GM12878 (cell line): Measurements from ENCODE around the gene TARP.

ENCODE experiments used
- ATF7 ChIP-seq: fragments of 450-650 bp; IDR thresholded peaks from 2 replicates; pipeline ENCODE4 v1.6.1; 2016; ENCODE audit warnings: low read depth, mild to moderate bottlenecking
- BACH1 ChIP-seq: fragments of 450-650 bp; IDR thresholded peaks from 2 replicates; pipeline ENCODE4 v1.6.1; 2017; ENCODE audit warnings: mild to moderate bottlenecking, borderline replicate concordance
- BHLHE40 ChIP-seq, 2 experiments: fragments of 450-650 bp in 1 of 2; IDR thresholded peaks; 2 replicates each; pipeline ENCODE4 v1.6.1; 2011 to 2017; ENCODE audit warnings: low read depth in 2 of 2, borderline replicate concordance in 1 of 2, improper control_type of control experiment in 1 of 2, low read length in 1 of 2, mild to moderate bottlenecking in 1 of 2
- CHD2 ChIP-seq: IDR thresholded peaks from 2 replicates; pipeline ENCODE4 v1.6.1; 2011; ENCODE audit warnings: low read depth, low read length, improper control_type of control experiment, borderline replicate concordance
- EED ChIP-seq: sonication (generic); IDR thresholded peaks from 2 replicates; pipeline ENCODE4 v1.6.1; 2016; ENCODE audit warnings: antibody characterized with exemption, low read depth
- EP300 ChIP-seq, 2 experiments: fragments of 150-350 bp in 1 of 2; IDR thresholded peaks; 2 replicates each; pipeline ENCODE4 v1.6.1; 2011 to 2012; ENCODE audit warnings: low read depth in 2 of 2, low read length in 2 of 2, borderline replicate concordance in 1 of 2, improper control_type of control experiment in 1 of 2, inconsistent platforms in 1 of 2; ENCODE audit not compliant: control insufficient read depth in 1 of 2
- EZH2 ChIP-seq: IDR thresholded peaks from 2 replicates; pipeline ENCODE4 v1.6.1; 2012; ENCODE audit warnings: low read depth, mild to moderate bottlenecking, control low read depth, inconsistent platforms, low read length, borderline replicate concordance; ENCODE audit not compliant: control insufficient read depth
- FOS ChIP-seq: IDR thresholded peaks from 3 replicates; pipeline ENCODE4 v1.6.1; 2011; ENCODE audit warnings: borderline replicate concordance; ENCODE audit not compliant: insufficient read length; ENCODE audit errors: extremely low read depth
- IKZF2 ChIP-seq, 2 experiments: fragments of 450-650 bp; IDR thresholded peaks; 2 replicates each; pipeline ENCODE4 v1.6.1; 2017; ENCODE audit warnings: mild to moderate bottlenecking in 2 of 2, moderate library complexity in 2 of 2
- IRF4 ChIP-seq: IDR thresholded peaks from 2 replicates; pipeline ENCODE4 v1.6.1; 2011; ENCODE audit warnings: low read depth, low read length
- JUNB ChIP-seq: IDR thresholded peaks from 2 replicates; pipeline ENCODE4 v1.6.1; 2016; ENCODE audit warnings: antibody characterized with exemption, mild to moderate bottlenecking
- MLLT1 ChIP-seq: fragments of 450-650 bp; IDR thresholded peaks from 2 replicates; pipeline ENCODE4 v1.6.1; 2016; ENCODE audit warnings: mild to moderate bottlenecking
- MYB ChIP-seq: fragments of 150-350 bp; IDR thresholded peaks from 2 replicates; pipeline ENCODE4 v1.6.1; 2014; ENCODE audit warnings: mild to moderate bottlenecking, low read depth, low read length, borderline replicate concordance
- PML ChIP-seq: IDR thresholded peaks from 2 replicates; pipeline ENCODE4 v1.6.1; 2012; ENCODE audit warnings: low read length, inconsistent platforms
- SPI1 ChIP-seq: IDR thresholded peaks from 2 replicates; pipeline ENCODE4 v1.6.1; 2011; ENCODE audit warnings: low read depth, mild to moderate bottlenecking, low read length, moderate library complexity, borderline replicate concordance; ENCODE audit not compliant: insufficient read depth
- SRF ChIP-seq, 2 experiments: IDR thresholded peaks; 2 replicates each; pipeline ENCODE4 v1.6.1; 2011; ENCODE audit warnings: low read depth in 2 of 2, low read length in 2 of 2, mild to moderate bottlenecking in 1 of 2, moderate library complexity in 1 of 2
- TCF12 ChIP-seq: IDR thresholded peaks from 2 replicates; pipeline ENCODE4 v1.6.1; 2011; ENCODE audit warnings: low read depth, mild to moderate bottlenecking, low read length
- TCF3 ChIP-seq: IDR thresholded peaks from 2 replicates; pipeline ENCODE4 v1.6.1; 2012; ENCODE audit warnings: low read depth, mild to moderate bottlenecking, low read length, borderline replicate concordance; ENCODE audit not compliant: insufficient read depth
- ZBTB33 ChIP-seq: fragments of 450-650 bp; IDR thresholded peaks from 2 replicates; pipeline ENCODE4 v1.6.1; 2017; ENCODE audit warnings: mild to moderate bottlenecking
- ZNF207 ChIP-seq: fragments of 450-650 bp; IDR thresholded peaks from 2 replicates; pipeline ENCODE4 v1.6.1; 2014; ENCODE audit warnings: antibody characterized with exemption, mild to moderate bottlenecking, borderline replicate concordance
- ZNF24 ChIP-seq: fragments of 450-650 bp; IDR thresholded peaks from 2 replicates; pipeline ENCODE4 v1.6.1; 2017; ENCODE audit warnings: antibody characterized with exemption, mild to moderate bottlenecking
- TF ChIP-seq, protein P1 (sequence below): fragments of 450-650 bp; IDR thresholded peaks from 2 replicates; pipeline ENCODE4 v1.6.1; 2016; ENCODE audit warnings: mild to moderate bottlenecking, moderate library complexity, borderline replicate concordance

Gene TARP

GRCh38 chr7:38296059-38296857 is 22.8 kb upstream of the TARP start (continued):
- TF ChIP-seq ATF7 = peak; percentile 60
- peak in 1 of 2 experiments; percentile 16; a peak in 1 of 4 replicates for TF ChIP-seq EP300 (IDR thresholded peaks at IDR 0.05; ENCODE audit: borderline replicate concordance in 1 of 2, control insufficient read depth in 1 of 2, low read depth in 2 of 2, low read length in 2 of 2)
- peak; percentile 28; the same call in 1 of the 2 replicates for TF ChIP-seq JUNB
- TF ChIP-seq SPI1 = peak; percentile 90
- no peak for TF ChIP-seq MYB
- TF ChIP-seq, protein P1, sequence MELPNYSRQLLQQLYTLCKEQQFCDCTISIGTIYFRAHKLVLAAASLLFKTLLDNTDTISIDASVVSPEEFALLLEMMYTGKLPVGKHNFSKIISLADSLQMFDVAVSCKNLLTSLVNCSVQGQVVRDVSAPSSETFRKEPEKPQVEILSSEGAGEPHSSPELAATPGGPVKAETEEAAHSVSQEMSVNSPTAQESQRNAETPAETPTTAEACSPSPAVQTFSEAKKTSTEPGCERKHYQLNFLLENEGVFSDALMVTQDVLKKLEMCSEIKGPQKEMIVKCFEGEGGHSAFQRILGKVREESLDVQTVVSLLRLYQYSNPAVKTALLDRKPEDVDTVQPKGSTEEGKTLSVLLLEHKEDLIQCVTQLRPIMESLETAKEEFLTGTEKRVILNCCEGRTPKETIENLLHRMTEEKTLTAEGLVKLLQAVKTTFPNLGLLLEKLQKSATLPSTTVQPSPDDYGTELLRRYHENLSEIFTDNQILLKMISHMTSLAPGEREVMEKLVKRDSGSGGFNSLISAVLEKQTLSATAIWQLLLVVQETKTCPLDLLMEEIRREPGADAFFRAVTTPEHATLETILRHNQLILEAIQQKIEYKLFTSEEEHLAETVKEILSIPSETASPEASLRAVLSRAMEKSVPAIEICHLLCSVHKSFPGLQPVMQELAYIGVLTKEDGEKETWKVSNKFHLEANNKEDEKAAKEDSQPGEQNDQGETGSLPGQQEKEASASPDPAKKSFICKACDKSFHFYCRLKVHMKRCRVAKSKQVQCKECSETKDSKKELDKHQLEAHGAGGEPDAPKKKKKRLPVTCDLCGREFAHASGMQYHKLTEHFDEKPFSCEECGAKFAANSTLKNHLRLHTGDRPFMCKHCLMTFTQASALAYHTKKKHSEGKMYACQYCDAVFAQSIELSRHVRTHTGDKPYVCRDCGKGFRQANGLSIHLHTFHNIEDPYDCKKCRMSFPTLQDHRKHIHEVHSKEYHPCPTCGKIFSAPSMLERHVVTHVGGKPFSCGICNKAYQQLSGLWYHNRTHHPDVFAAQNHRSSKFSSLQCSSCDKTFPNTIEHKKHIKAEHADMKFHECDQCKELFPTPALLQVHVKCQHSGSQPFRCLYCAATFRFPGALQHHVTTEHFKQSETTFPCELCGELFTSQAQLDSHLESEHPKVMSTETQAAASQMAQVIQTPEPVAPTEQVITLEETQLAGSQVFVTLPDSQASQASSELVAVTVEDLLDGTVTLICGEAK = 0 out of 2 replicates have a peak, but pooled peaks have one; percentile 16
- peak; percentile 21; the same call in 1 of the 2 replicates for TF ChIP-seq BACH1
- TF ChIP-seq TCF12 = peak; percentile 82; the same call in 1 of the 2 replicates
- no peak for TF ChIP-seq EZH2
- no peak for TF ChIP-seq SRF (IDR thresholded peaks at IDR 0.05; ENCODE audit: low read depth in 2 of 2, low read length in 2 of 2)
- peak; percentile 72; the same call in 1 of the 2 replicates for TF ChIP-seq ZNF24
- no peak for TF ChIP-seq ZBTB33
- peak; percentile 61; the same call in 1 of the 2 replicates for TF ChIP-seq MLLT1
- peak; percentile 30 to 64; a peak in 2 of 4 replicates for TF ChIP-seq IKZF2 (IDR thresholded peaks at IDR 0.05)
- TF ChIP-seq EED = no peak
- 0 out of 2 replicates have a peak, but pooled peaks have one; percentile 58 for TF ChIP-seq ZNF207
- 0 out of 2 replicates have a peak, but pooled peaks have one; percentile 20 for TF ChIP-seq IRF4
- no peak for TF ChIP-seq FOS
- peak; percentile 27 to 67; a peak in 1 of 4 replicates for TF ChIP-seq BHLHE40 (IDR thresholded peaks at IDR 0.05; ENCODE audit: borderline replicate concordance in 1 of 2, low read depth in 2 of 2, low read length in 1 of 2)
- no peak for TF ChIP-seq PML
- TF ChIP-seq CHD2 = no peak
- peak; percentile 85; the same call in 1 of the 2 replicates for TF ChIP-seq TCF3
